Measurements from ENCODE around the gene CEP89.
"Not testable (repeated sequence)": the region's sequence is repeated elsewhere in the genome, so short reads cannot be mapped to it uniquely, and the experiment has no call there.

Gene CEP89

DNA sequence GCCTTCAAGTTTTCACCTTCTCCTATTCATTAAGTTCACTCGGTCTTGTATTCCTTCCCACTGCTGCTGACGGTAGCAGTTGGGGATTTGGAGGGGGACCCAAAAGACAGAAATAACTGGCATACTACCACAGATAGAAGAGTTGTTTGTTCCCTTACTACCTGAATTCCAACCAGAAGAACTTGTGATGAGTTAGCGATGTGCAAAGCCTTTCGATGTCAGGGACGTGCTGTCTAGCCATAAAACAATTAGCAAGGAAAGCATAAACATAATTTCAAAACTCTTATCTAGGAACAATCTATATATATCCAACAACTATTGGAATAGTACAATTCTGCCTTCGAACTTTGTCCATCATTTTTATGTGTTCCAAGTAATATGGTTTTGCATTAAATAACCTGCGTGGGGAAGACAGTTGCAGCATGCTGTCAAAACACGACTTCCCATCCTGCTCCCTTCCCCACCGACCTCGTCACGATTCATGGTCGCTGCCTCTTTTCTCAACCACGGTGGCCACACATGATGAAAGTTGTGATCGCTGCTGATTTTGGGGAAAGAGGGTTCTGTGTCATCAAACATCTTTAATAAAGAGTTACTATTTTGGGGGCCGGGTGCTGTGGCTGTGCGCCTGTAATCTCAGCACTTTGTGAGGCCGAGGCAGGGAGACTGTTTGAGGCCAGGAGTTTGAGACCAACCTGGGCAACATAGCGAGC lies 98.4 kb downstream of the CEP89 start:
- Mint-ChIP-seq H3K36me3 (no peaks in the 10 kb centered on the region), H3K27ac (no peak overlapping the region), H3K9me3 (no peaks in the 10 kb centered on the region), H3K4me3 (no peak overlapping the region), H3K4me1 (no peaks in the 10 kb centered on the region)
- ATAC-seq (no peak), DNase-seq (ENCODE audit: low spot score in 2 of 2) (no peak)

DNA sequence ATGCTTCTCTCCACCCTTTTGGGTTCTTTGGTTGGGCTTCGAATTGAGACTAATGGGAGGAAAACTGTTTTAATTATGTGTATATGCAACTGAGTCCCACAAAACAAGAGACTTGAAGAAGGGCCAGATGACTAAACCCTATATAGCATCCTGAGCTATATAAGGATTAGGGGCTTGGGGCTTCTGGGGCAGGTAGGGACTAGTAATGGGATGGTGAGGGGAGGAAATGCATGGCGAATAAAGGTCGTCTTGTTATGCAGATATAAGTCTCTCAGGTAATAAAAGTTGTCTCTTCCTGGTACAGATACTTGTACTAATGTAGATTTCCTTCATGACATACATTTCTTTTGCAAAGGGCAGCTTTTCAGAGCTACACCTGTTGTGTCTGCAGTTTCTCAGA lies 99.4 kb downstream of the CEP89 start:
- Mint-ChIP-seq H3K4me3 (no peak overlapping the region), H3K36me3 (no peaks in the 10 kb centered on the region), H3K9me3 (no peaks in the 10 kb centered on the region), H3K4me1 (no peaks in the 10 kb centered on the region), H3K27ac (no peak overlapping the region)
- no peak for ATAC-seq
- DNase-seq (ENCODE audit: low spot score in 2 of 2): no peak

DNA sequence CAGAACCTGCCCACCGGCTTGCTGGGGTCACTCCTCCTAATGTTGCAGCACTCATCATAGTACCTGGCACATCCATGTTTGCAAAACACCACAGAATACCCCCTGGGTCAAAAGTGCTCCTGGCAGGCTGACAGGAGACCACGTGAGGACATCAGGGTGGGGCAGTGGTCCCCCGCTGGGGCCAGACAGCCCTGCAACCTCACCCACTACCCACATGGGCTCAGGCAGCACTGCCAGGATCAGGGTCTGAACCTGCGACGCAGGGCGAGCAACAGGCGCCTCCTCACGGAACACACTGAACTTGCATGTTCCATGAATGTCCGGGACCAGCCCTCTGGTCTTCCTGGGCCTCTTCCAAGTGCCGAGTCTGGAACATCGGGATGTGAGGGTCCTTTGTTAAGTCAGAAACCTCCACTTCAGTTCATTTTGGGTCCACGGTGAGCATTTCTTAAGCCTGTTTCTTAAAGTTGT lies 100.7 kb downstream of the CEP89 start:
- DNase-seq (ENCODE audit: low spot score in 2 of 2): no peak
- Mint-ChIP-seq H3K27ac (no peak overlapping the region), H3K4me1 (no peaks in the 10 kb centered on the region), H3K36me3 (no peaks in the 10 kb centered on the region), H3K9me3 (no peaks in the 10 kb centered on the region), H3K4me3 (no peak overlapping the region)
- ATAC-seq: no peak

DNA sequence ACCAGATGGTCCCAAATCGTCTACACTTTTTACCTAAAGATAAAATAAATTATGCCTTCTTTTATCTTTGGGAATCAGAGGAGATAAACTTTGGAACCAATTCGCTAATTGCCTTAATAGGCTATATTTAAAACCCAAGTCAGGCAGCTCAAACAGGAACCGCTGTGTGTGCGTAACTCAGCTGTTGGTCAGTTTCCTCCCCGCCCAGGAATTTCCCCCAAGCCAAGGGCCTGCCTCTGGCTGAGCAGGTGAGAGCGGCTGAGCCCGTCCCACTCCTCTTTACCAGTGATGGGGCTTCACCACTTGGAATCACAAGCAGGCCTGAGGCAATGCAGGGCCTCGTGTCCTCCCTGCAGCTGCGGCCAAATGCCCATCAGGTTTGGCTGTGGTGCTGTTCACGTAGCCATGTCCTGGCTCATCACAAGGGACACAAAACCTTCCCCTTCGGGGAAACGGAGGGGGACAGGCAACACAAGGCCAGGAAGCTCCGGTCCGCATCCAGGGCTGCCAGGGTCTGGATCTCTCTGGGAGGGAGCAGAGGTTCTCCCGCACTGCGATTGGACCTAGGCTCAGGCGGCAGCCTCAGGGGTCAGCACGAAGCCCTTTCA lies 101.7 kb downstream of the CEP89 start:
- Mint-ChIP-seq H3K27ac (no peak overlapping the region), H3K4me3 (no peak overlapping the region), H3K4me1 (no peaks in the 10 kb centered on the region)

DNA sequence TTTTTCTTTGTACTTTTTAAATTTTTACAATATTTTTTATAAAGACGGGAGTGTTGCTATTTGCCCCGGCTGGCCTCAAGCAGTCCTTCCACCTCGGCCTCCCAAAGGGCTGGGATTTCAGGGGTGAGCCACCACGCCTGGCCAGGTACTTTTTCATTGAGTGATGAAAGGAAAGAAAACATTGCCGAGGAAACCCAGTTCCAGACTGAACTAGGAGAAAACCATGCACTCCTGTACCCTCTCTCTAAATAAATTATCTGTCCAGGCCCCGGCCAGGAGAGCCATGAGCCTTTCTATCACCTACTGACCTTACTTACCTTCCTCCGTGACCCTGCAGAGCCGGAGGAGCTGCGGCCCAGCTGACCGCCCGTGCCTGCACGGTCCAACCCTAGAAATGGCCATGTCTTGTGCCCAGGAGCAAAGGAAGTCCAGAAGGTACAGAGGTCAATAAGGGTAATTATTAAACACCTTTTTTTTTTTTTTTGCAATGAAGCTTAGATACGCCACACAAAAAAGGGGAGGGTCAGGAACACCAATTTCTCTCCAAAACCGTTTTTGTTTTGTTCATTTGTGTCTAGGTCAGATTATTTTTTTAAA lies 102.3 kb downstream of the CEP89 start, which contains the start of gene SLC7A9:
SLC7A9 (minus strand) TSS at position 399 of the 597 bp plus-strand sequence. CDS start 1,233 bp downstream, outside the sequence.
- Mint-ChIP-seq H3K9me3 (no peaks in the 10 kb centered on the region), H3K4me3 (no peak within 1 kb of the TSS), H3K27ac (no peak within 1 kb of the TSS), H3K36me3 (no peaks in the 10 kb centered on the region), H3K4me1 (no peaks in the 10 kb centered on the region)
- DNase-seq (ENCODE audit: low spot score in 2 of 2) (no peak), ATAC-seq (no peak)

More for the DNA sequence above, 101.7 kb downstream of the CEP89 start:
- DNase-seq (ENCODE audit: low spot score in 2 of 2) (no peak), ATAC-seq (no peak)
- Mint-ChIP-seq H3K9me3 (no peaks in the 10 kb centered on the region), H3K36me3 (no peaks in the 10 kb centered on the region)

DNA sequence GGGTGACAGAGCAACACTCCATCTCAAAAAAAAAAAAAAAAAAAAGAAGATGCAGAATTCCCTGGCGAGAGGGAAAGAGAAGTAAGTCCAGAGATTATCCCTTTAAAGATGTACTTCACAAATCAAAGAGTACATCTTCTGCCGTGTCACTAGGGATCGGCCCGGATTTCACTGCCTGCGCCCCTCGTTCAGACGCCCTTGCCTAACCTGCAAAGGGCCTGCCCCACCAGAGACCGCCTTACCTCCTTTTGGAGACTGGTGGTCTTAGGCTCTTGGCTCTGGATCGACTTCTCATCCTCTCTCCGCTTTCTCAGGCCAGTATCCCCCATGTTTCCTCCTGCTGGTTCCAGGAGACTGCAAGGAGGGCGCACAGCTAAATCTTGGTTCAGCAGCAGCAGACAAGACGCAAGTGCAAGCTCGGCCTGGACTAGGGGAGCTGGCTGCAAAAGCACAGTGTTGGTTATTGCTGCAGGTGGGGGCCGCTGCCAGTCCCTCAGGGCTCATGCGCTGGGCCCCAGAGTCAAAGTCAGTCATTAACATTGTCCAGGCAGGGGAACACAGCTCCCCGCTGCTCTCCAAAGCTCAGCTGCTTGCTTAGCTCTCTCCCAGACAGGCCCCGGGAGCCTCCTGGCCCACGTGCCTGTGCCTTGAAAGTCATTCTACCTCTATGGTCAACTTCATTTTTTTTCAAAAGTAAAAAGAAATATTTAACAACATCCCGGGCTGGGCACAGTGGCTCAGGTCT lies 103.4 kb downstream of the CEP89 start:
- H3K4me3 Mint-ChIP-seq: no peak overlapping the region

DNA sequence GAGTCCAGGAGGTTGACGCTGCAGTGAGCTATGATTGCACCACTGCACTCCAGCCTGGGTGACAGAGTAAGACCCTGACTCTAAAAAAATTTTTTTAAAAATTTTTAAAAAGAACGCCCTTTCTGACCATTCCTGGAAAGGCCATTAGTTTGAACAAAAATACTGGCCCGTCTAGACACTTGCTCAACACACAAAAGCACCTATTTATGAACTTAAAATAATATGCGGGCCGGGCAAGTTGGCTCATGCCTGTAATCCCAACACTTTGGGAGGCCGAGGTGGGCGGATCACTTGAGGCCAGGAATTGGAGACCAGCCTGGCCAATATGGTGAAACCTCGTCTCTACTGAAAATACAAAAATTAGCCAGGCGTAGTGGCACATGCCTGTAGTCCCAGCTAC lies 104.3 kb downstream of the CEP89 start:
- H3K9me3 Mint-ChIP-seq; ATAC-seq; H3K4me1 Mint-ChIP-seq; DNase-seq (ENCODE audit: low spot score in 2 of 2); H3K27ac Mint-ChIP-seq; H3K4me3 Mint-ChIP-seq; H3K36me3 Mint-ChIP-seq: not testable (repeated sequence)

More for the DNA sequence above, 103.4 kb downstream of the CEP89 start:
- no peak for ATAC-seq
- Mint-ChIP-seq H3K27ac (no peak overlapping the region), H3K4me1 (no peaks in the 10 kb centered on the region), H3K9me3 (no peaks in the 10 kb centered on the region), H3K36me3 (no peaks in the 10 kb centered on the region)
- DNase-seq (ENCODE audit: low spot score in 2 of 2): no peak

DNA sequence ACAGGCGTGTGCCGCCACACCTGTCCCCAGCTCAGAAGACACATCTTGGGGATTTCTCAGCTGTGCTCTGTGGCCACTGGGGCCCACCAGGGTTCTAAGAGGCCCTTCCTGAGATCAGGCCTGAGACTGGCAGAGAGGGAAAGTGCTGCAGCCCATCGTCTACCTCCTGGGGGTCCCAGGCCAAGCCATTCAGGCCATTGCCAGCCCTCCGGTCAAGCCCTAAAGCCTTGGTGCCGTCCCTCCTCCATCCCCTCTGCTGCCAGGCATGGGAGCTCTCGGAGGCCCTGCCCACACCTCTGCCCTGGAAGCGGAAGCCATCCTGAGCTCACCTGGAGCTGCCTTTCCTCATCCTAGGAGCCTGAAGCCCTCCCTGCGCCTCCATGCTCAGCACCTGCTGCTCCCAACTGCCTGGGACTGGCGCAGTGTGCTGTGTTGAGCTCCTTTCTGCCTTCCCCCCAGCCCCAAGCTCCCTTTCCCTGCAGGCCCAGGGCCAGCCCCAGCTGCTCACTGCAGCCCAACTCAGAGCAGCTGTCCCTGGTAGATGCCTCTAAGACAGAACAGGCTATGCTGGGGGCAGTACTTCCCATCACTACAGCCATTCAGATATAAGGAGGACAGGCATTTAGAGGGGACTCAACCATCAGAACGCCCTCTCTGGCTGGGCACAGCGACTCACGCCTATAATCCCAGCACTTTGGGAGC lies 105.0 kb downstream of the CEP89 start:
- Mint-ChIP-seq H3K4me1 (no peaks in the 10 kb centered on the region), H3K36me3 (no peaks in the 10 kb centered on the region), H3K4me3 (no peak overlapping the region), H3K9me3 (no peaks in the 10 kb centered on the region), H3K27ac (no peak overlapping the region)
- ATAC-seq (no peak), DNase-seq (ENCODE audit: low spot score in 2 of 2) (no peak)

DNA sequence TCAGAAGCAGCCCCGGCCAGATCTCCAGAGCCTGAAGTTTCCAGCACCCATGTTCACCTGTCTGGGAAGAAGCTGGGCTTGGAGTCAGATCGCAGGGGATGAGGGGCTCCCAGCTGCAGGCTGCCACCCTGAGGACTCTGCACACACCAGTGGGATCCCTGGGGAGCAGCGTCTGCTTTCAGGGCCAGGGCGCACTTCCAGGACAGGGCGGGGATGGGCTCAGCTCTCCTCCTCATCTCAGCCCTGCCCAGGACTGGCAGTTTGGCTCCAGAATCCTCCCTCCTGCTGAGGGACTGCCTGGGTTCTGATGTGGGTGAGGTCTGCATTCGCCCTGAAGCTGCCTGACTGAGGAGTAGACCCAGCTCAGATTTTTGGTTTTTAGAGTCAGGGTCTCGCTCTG lies 105.7 kb downstream of the CEP89 start:
- no peak overlapping the region for H3K27ac Mint-ChIP-seq

DNA sequence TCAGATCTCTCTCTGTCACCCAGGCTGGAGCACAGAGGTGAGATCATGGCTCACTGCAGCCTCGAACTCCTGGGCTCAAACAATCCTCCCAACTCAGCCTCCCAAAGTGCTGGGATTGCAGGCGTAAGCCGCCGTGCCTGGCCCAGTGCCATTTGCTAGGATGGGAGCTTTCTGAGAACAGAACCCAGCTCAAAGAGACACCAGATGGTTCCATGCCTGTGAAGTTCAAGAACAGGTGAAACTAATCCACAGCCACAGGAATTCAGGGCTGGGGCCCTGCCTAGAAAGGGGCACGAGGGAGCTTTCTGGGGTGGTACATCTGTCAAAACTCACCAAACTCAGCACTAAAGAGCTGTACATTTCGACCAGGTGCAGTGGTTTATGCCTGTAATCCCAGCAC lies 106.4 kb downstream of the CEP89 start:
- ATAC-seq: no peak
- no peaks in the 10 kb centered on the region for H3K4me1 Mint-ChIP-seq
- no peak overlapping the region for H3K4me3 Mint-ChIP-seq
- no peaks in the 10 kb centered on the region for H3K9me3 Mint-ChIP-seq
- DNase-seq (ENCODE audit: low spot score in 2 of 2): no peak
- no peak overlapping the region for H3K27ac Mint-ChIP-seq
- H3K36me3 Mint-ChIP-seq: no peaks in the 10 kb centered on the region

More for the DNA sequence above, 105.7 kb downstream of the CEP89 start:
- DNase-seq (ENCODE audit: low spot score in 2 of 2) (no peak), ATAC-seq (no peak)
- H3K4me3 Mint-ChIP-seq: no peak overlapping the region
- no peaks in the 10 kb centered on the region for H3K9me3 Mint-ChIP-seq
- no peaks in the 10 kb centered on the region for H3K36me3 Mint-ChIP-seq
- H3K4me1 Mint-ChIP-seq: no peaks in the 10 kb centered on the region

DNA sequence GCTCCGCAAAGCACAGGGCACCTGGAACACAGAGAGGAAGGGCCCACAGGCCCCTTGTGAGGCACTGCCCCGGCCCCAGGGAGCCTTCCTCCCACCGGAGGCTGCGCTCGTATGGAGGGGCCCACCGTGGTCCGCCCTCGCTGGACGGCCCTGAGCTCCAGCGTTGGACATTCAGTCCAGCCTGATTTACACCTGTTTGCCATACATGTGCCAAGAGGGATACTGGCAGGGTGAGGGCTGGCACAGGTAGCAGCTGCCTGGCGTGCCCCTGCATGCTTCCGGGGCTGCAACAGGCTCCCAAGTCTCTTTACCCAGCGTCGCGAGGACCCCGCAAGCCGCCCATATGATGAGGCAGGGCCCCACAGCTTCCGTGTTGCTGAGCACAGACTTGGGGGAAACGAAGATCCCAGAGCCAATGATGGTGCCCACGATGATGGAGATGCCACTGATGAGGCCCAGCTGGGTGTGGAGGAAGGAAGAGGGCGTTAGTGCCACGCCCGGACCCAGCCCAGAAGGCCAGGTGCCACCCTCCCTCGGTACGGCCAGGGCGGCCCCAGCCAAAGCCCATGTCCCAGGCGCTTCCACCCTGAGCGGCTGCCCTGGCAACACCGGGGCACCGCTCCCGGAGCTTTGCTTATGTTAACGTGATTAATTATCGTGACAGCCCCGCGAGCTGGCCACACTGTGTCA lies 107.3 kb downstream of the CEP89 start:
- no peak overlapping the region for H3K27ac Mint-ChIP-seq
- ATAC-seq: no peak
- H3K4me3 Mint-ChIP-seq: no peak overlapping the region
- DNase-seq (ENCODE audit: low spot score in 2 of 2): no peak
- H3K36me3 Mint-ChIP-seq: no peaks in the 10 kb centered on the region
- H3K4me1 Mint-ChIP-seq: no peaks in the 10 kb centered on the region
- no peaks in the 10 kb centered on the region for H3K9me3 Mint-ChIP-seq

DNA sequence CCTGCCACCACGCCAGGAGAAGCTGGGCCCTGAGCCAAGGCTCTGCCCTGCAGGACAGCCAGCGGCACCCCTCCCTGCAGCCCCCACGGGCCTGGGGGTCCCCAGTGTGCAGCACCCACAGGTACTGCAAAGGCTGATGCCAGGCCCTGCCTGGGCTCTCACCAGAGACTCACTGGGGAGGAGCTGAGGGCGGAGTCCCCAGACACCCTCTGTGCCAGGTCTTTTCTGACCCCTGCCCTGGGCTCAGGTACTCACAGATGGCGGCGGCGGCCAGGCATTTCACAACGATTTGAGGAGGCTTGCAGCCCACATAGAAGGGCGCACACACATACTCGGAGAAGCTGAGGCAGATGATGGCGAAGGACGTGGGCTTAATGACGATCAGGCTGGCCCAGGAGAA lies 107.9 kb downstream of the CEP89 start:
- Mint-ChIP-seq H3K9me3 (no peaks in the 10 kb centered on the region), H3K4me3 (no peak overlapping the region), H3K36me3 (no peaks in the 10 kb centered on the region), H3K4me1 (no peaks in the 10 kb centered on the region), H3K27ac (no peak overlapping the region)
- ATAC-seq: no peak
- no peak for DNase-seq (ENCODE audit: low spot score in 2 of 2)

DNA sequence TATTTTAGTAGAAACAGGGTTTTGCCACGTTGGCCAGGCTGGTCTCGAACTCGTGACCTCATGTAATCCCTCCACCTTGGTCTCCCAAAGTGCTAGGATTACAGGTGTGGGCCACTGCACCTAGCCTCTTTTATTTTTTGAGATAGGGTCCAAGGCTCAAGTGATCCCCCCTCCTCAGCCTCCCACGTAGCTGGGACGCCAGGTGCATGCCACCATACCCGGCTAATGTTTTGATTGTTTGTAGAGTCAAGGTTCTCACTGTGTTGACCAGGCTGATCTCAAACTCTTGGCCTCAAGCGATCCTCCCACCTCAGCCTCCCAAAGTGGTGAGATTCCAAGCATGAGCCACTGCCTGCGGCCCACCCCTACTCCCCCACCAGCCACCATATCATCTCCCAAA lies 108.5 kb downstream of the CEP89 start:
- Mint-ChIP-seq H3K9me3 (no peaks in the 10 kb centered on the region), H3K27ac (no peak overlapping the region), H3K4me1 (no peaks in the 10 kb centered on the region), H3K4me3 (no peak overlapping the region), H3K36me3 (no peaks in the 10 kb centered on the region)
- DNase-seq (ENCODE audit: low spot score in 2 of 2): no peak
- no peak for ATAC-seq

DNA sequence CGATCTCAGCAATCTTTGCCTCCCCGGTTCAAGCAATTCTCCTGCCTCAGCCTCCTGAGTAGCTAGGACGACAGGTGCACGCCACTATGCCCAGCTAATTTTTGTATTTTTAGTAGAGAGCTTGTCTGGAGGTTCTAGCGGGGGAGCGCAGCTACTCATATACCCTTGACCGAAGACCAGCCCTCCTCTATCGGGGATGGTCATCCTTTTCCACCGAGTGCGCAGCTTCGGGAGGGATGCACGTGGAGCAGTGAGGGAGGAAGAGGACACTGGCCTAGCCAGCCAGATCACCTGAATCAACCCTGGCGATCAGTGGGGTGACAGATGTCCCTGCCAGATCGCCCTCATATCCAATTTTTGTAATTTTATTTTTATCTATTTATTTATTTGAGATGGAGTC lies 109.0 kb downstream of the CEP89 start:
- no peak for DNase-seq (ENCODE audit: low spot score in 2 of 2)
- Mint-ChIP-seq H3K4me1 (no peaks in the 10 kb centered on the region), H3K4me3 (no peak overlapping the region), H3K36me3 (no peaks in the 10 kb centered on the region), H3K27ac (no peak overlapping the region), H3K9me3 (no peaks in the 10 kb centered on the region)
- ATAC-seq: no peak

Measured in stimulated activated effector memory CD8-positive, alpha-beta T cell treated with anti-CD3 and anti-CD28 coated beads, Interleukin-12 subunit alpha, Interleukin-12 subunit beta, amount 100 ng/mL, for 72 hours (primary cell).